OCI-LY3 (cell line): ENCODE results near the gene EVI2B.

Experiments
- H2AFZ ChIP-seq: fragments of 200-600, 300-600 bp; shearing (Covaris generic); 2 replicates; pipeline ENCODE4 v1.6.0; 2014; ENCODE audit warnings: antibody characterized with exemption, low read depth, low read length
- H3K27ac ChIP-seq: fragments of 200-600, 300-600 bp; sonication (generic); 2 replicates; pipeline ENCODE4 v1.5.1; 2014; ENCODE audit warnings: mild to moderate bottlenecking, low read length, moderate library complexity, mixed read lengths
- H3K27me3 ChIP-seq: fragments of 200-600, 300-600 bp; sonication (generic); 2 replicates; pipeline ENCODE4 v1.6.1; 2014; ENCODE audit warnings: low read depth, low read length, mixed read lengths
- H3K36me3 ChIP-seq: fragments of 200-600, 300-600 bp; sonication (generic); replicated peaks from 2 replicates; pipeline ENCODE3; 2014; ENCODE audit warnings: low read depth, low read length, mixed read lengths
- H3K4me1 ChIP-seq: fragments of 300-600, 200-600 bp; sonication (generic); 2 replicates; pipeline ENCODE4 v1.6.1; 2014; ENCODE audit warnings: low read length, mixed read lengths
- H3K4me2 ChIP-seq: fragments of 200-600, 300-600 bp; sonication (generic); 2 replicates; pipeline ENCODE4 v1.6.1; 2014; ENCODE audit warnings: low read length, mixed read lengths
- H3K4me3 ChIP-seq: fragments of 300-600, 200-600 bp; sonication (generic); 2 replicates; pipeline ENCODE4 v1.5.1; 2014; ENCODE audit warnings: antibody characterized with exemption, mild to moderate bottlenecking, low read length, moderate library complexity
- H3K79me2 ChIP-seq: fragments of 300-600, 200-600 bp; shearing (Covaris generic); 2 replicates; pipeline ENCODE4 v1.6.1; 2014; ENCODE audit warnings: mild to moderate bottlenecking, low read length, mixed read lengths
- H3K9ac ChIP-seq: fragments of 300-600, 200-600 bp; shearing (Covaris generic); 2 replicates; pipeline ENCODE4 v1.6.0; 2014; ENCODE audit warnings: mild to moderate bottlenecking, low read length, moderate library complexity
- H3K9me3 ChIP-seq: fragments of 200-600, 300-600 bp; shearing (Covaris generic); 2 replicates; pipeline ENCODE4 v1.6.1; 2014; ENCODE audit warnings: low read length, mixed read lengths; ENCODE audit not compliant: insufficient read depth
- H4K20me1 ChIP-seq: fragments of 200-600, 300-600 bp; sonication (generic); 2 replicates; pipeline ENCODE4 v1.6.1; 2016; ENCODE audit warnings: low read length, mixed read lengths; ENCODE audit not compliant: insufficient read depth
- CTCF ChIP-seq: fragments of 200-600, 300-600 bp; sonication (generic); IDR thresholded peaks from 2 replicates; pipeline ENCODE4 v1.5.1; 2014; ENCODE audit warnings: antibody characterized with exemption, low read length, low read depth
- EZH2phosphoT487 ChIP-seq: fragments of 200-600 bp; shearing (Covaris generic); IDR thresholded peaks from 2 replicates; pipeline ENCODE4 v1.6.1; 2018; ENCODE audit warnings: antibody characterized with exemption, mixed run types, low read depth

Gene EVI2B

DNA sequence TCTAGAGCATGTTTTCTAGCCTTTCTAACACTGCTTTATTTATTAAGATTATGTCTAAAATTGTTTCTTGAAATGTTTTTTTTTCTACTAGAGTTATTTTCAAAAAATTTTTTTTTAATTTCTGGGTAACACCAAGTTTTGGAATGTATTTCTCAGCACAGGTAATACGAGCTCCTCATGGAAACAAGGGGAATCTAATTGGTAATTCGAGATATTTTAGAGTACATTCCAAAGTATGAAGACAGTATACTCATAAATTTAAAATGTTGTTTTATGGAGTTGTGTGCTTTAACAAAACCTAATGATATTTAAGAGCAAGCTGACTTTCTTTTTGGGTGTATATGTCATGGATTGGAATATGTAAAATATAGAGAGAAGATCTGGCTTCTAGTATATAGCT is 59.2 kb downstream of the EVI2B start:
- no peak overlapping the region for H3K4me2 ChIP-seq
- TF ChIP-seq EZH2phosphoT487 (no peak), CTCF (no peak)
- no peak overlapping the region for H3K4me3 ChIP-seq
- H4K20me1 ChIP-seq, result no peaks in the 10 kb centered on the region
- H3K27ac ChIP-seq, result no peak overlapping the region
- H3K27me3 ChIP-seq, result no peaks in the 10 kb centered on the region
- no peak overlapping the region for H2AFZ ChIP-seq
- peaks cover under 1% of the 10 kb centered on the region for H3K36me3 ChIP-seq
- H3K79me2 ChIP-seq, result no peaks in the 10 kb centered on the region
- H3K9me3 ChIP-seq, result no peaks in the 10 kb centered on the region
- peaks cover 14% of the 10 kb centered on the region for H3K4me1 ChIP-seq
- H3K9ac ChIP-seq, result no peak overlapping the region
